Gastrocnemius medialis (tissue), 4 donors: ENCODE measurements around the gene GABARAPL1.

ENCODE experiments used
- POLR2A ChIP-seq, 2 donors: fragments of 450-650 bp; IDR thresholded peaks; one replicate each; pipeline ENCODE4 v1.6.1; 2017; ENCODE audit warnings: antibody characterized with exemption in 2 of 2, mild to moderate bottlenecking in 2 of 2, moderate library complexity in 2 of 2
- TF ChIP-seq, protein P1 (sequence below), 5 experiments: fragments of 450-650 bp in 3 of 5; fragments of 200-600 bp in 2 of 5; sonication (generic) in 2 of 5; IDR thresholded peaks in 4 of 5; conservative IDR thresholded peaks in 1 of 5; 1 replicate in 4 of 5; 2 replicates in 1 of 5; pipeline ENCODE4 v1.5.1; 2016 to 2019; ENCODE audit warnings: antibody characterized with exemption in 5 of 5, mild to moderate bottlenecking in 3 of 5, moderate library complexity in 3 of 5

DNA sequence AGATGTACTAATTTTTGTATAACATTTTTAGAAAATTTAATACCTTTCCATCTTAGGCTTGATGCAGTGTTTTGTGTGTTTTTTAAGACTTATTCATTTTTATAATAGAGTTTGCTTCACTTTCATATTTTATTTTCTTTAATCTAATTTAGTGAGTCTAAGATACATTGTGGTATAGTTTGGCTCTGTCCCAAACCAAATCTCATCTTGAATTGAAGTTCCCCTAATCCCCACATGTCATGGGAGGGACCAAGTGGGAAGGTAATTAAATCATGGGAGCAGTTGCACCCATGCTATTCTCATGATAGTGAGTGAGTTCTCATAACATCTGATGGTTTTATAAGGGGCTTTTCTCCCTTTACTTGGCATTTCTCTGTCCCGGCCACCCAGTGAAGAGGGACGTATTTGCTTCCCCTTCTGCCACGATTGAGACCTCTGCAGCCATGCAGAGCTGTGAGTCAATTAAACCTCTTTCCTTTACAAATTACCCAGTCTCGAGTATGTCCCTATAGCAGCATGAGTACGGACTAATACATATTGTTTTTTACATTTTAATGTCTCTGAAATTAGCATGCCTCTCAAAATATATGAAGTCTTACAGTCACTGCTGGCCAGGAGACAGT, 34.9 kb downstream of the GABARAPL1 start:
- TF ChIP-seq, protein P1, sequence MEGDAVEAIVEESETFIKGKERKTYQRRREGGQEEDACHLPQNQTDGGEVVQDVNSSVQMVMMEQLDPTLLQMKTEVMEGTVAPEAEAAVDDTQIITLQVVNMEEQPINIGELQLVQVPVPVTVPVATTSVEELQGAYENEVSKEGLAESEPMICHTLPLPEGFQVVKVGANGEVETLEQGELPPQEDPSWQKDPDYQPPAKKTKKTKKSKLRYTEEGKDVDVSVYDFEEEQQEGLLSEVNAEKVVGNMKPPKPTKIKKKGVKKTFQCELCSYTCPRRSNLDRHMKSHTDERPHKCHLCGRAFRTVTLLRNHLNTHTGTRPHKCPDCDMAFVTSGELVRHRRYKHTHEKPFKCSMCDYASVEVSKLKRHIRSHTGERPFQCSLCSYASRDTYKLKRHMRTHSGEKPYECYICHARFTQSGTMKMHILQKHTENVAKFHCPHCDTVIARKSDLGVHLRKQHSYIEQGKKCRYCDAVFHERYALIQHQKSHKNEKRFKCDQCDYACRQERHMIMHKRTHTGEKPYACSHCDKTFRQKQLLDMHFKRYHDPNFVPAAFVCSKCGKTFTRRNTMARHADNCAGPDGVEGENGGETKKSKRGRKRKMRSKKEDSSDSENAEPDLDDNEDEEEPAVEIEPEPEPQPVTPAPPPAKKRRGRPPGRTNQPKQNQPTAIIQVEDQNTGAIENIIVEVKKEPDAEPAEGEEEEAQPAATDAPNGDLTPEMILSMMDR (IDR thresholded peaks at IDR 0.05 in 4 of 5, conservative IDR thresholded peaks at IDR 0.05 in 1 of 5), result no peak
- no peak for TF ChIP-seq POLR2A (IDR thresholded peaks at IDR 0.05)
